NCI-H187 treated with DMSO at 0.1 percent for 48 hours (cell line): ENCODE results near the gene PEX26.
"Not testable (repeated sequence)": the region's sequence is repeated elsewhere in the genome, so short reads cannot be mapped to it uniquely, and the experiment has no call there.

ENCODE experiments used
- DNase-seq: peaks from one replicate; lab custom pipeline; 2025; lab: John Stamatoyannopoulos, UW

The PEX26 gene

DNA sequence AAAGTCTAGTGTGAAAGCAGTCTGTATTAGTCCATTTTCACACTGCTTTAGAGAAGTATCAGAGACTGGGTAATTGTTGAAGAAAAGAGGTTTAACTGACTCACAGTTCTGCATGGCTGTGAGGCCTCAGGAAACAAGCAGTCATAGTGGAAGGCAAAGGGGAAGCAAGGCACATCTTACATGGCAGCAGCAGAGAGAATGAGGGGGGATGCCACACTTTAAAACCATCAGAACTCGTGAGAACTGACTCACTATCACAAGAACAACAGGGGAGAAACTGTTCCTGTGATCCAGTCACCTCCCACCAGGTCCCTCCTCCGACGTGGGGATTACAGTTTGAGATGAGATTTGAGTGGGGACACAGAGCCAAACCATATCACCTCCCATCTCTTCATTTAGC is 19.0 kb downstream of the PEX26 start:
- DNase-seq = no peak

DNA sequence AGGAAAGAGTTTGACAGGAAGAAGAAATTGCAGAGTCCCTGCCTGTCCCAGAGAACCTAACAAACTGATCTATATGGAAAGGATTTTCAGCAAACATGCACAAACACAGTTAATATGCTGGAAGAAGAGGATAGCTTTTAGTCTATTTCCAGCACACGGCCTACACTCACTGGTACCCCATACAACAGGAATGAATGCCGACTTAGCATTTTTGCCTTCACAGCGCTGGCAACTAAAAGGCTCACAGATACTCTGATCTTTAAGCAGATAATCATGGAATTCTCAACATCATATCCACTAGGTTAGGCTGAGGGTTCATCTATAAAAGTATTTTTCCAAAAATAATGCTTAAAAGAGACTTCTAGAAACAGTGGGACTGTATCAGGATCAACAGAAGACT is 23.0 kb downstream of the PEX26 start:
- DNase-seq = no peak

DNA sequence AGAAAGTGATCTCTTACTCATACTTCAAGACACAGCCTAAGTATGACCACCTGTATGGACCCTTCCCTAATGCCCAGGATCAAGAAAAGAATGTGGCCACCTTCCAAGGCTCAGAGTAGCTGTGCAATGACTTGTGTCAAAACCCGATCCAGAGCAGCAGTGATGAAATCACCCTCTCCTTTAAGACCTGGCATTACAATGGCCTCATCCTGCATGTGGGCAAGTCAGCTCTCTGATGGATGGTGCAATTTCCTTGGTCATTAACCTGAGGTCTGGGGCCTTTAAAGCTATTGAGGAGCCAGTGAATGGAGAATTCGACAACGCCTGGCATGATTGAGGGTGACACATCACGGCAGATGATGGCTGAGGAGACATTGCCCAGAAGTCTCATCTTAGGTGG is 23.7 kb downstream of the PEX26 start:
- DNase-seq = no peak

DNA sequence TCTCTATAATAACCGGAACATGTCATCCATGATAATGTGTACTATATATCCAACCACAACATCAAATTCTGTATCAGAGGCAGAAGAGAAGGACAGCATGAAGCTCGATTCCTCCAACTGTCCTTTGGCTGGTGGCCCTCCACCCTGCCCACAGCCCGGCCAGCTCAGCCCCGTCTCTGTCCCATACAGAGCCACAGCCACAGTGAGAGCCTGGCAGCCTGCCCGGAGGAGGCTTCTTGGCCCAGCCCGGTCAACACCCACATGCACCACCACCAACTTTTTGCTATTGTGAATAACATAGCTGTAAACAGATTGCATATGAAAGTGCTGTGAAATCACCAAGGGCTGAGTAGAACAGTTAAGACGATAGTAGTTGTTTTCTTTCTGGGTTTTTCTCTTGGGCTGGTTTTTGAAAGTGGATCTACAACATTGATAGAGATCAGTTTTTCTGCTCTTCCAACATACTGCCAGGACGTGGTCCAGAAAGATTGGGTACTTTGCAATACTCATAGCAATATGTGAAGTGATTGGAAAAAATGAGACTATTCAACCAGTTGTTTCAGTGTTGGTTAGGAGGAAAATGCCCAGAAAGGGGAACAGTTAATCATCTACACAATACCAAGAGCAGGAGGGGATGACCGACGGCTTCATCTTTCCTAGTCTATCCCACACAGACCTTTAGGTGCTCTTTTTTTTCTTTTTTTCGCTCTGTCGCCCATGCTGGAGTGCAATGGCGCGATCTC is 25.9 kb downstream of the PEX26 start:
- no peak for DNase-seq

DNA sequence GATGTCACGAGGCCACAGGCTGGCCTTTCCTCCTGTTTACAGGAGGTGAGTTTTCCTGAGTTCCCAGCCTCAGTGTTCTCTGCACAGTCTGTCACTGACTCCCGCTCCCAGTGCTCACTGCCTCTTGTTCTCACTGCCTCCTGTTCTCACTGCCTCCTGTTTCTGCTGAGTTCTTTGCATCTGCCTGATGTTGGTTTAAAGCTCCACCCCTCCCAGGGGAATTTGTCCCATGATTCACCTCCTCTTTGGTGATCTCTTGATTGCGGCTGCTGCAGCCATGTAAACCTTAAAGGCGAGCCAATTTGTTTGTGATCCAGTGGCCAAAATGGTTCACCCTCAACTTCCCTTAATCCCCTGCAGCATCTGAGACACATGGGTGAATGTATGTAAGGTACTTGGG is 26.8 kb downstream of the PEX26 start:
- no peak for DNase-seq

DNA sequence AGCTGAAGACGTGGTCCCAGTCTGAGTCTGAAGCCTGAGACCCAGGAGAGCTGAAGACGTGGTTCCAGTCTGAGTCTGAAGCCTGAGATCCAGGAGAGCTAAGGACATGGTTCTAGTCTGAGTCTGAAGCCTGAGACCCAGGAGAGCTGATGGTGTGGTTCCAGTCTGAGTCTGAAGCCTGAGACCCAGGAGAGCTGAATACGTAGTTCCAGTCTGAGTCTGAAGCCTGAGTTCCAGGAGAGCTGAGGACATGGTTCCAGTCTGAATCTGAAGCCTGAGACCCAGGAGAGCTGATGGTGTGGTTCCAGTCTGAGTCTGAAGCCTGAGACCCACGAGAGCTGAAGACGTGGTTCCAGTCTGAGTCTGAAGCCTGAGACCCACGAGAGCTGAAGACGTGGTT is 28.2 kb downstream of the PEX26 start:
- not testable (repeated sequence) for DNase-seq

DNA sequence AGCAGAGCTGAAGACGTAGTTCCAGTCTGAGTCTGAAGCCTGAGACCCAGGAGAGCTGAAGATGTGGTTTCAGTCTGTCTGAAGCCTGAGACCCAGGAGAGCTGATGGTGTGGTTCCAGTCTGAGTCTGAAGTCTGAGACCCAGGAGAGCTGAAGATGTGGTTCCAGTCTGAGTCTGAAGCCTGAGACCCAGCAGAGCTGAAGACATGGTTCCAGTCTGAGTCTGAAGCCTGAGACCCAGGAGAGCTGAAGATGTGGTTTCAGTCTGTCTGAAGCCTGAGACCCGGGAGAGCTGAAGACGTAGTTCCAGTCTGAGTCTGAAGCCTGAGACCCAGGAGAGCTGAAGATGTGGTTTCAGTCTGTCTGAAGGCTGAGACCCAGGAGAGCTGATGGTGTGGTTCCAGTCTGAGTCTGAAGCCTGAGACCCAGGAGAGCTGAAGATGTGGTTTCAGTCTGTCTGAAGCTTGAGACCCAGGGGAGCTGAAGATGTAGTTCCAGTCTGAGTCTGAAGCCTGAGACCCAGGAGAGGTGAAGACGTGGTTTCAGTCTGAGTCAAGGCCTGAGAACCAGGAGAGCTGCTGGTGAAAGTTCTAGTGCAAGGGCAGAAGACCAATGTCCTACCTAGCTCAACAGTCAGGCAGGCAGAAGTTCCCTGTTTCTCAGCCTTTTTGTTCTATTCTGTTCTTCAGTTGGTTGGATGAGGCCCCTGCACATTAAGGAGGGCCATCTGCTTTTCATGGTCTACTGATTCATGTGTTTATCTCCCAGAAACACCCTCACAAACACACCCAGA is 29.0 kb downstream of the PEX26 start:
- not testable (repeated sequence) for DNase-seq

DNA sequence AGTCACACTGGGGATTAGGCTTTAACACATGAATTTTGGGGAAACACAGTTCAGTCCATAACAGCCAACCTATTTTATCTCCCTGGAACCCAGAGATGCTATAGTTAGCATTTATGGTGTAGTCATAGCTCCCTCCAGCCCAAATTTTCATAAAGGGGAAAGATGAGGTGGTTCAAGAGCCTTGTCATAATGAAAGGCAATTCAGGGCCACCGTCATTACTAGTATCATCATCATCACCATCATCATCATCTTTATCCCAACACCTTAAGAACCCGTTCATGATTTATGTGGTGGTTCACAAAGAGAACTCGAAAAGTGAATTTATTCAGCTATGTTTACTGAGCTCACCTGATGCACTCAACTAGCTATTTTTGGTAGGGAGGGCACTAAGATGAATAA is 30.4 kb downstream of the PEX26 start:
- no peak for DNase-seq

DNA sequence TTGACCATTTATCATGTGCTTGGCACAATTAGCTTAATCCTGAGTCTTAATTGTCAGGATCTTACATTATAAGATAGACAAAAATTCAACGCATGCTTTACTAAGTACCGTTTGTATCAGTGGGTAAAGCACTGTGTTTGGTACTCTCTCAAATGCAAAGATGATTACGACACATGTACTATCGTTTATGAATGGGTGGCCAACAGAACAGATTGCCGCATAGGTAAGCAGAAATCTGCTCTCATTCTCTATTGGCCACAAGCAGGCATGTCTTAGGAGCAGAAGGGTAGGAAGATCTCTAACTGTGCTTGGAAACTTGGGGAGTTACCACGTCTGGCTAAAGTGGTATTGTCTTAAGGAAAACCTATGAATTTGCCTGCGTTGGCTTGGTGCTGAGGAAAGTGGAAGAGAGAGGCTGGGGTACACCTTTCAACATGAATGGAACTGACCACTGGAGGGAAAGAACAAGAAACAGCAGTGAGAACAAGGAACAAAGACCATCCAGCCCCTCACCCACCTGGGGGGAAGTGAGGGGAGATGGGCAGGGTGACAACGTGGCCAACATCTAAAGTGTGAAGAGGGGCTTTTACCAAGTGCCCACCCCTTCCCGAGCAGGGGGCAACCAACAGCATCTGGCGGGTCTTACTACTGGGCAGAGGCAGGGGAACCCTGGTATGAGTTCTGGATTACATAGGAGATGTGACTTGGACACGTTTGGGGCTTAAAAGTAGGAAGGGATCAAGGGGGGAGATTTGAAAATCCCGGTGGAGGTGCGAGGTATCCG is 31.8 kb downstream of the PEX26 start:
- DNase-seq = no peak

DNA sequence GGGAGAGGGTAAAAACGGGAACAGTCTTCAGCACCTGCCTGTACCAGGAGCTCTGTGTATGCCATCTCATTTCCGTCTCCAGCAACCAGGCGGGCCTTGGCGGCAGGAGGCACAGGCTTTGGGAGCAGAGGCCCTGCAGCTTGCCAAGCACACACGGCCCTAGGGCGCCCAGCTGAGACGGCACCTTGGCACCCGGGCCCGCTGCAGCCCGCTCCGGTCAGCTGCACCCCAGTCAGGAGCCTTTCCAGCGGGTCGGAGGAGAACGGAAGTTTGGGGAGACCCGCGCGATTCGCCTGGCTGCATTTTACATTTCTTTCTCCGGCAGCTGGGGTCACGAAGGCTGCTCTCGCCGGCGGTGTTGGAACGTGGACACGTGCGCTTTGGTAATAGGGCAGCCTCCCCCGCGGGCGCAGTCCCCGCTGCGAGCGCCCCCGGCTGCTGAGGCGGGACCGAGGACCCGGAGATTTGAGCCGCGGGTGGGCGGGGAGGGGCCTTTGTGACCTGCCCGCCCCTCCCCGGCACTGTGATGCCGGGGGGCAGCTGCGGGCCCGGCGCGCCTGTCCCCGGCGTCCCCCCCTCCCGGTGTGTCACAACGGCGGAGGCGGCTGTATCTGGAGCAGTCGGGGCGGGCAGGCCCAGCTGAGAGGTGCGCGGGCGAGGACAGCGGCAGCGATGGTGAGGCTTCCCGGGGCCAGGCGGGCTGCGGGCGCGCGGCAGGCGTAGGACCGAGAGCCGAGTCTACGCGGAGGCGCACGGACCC is 32.6 kb downstream of the PEX26 start, which contains the start of gene TUBA8:
Gene TUBA8, plus strand, starts transcription at position 616 of the 760 bp plus-strand sequence. Its CDS starts 57 bp downstream, at position 673.
- DNase-seq = no peak

DNA sequence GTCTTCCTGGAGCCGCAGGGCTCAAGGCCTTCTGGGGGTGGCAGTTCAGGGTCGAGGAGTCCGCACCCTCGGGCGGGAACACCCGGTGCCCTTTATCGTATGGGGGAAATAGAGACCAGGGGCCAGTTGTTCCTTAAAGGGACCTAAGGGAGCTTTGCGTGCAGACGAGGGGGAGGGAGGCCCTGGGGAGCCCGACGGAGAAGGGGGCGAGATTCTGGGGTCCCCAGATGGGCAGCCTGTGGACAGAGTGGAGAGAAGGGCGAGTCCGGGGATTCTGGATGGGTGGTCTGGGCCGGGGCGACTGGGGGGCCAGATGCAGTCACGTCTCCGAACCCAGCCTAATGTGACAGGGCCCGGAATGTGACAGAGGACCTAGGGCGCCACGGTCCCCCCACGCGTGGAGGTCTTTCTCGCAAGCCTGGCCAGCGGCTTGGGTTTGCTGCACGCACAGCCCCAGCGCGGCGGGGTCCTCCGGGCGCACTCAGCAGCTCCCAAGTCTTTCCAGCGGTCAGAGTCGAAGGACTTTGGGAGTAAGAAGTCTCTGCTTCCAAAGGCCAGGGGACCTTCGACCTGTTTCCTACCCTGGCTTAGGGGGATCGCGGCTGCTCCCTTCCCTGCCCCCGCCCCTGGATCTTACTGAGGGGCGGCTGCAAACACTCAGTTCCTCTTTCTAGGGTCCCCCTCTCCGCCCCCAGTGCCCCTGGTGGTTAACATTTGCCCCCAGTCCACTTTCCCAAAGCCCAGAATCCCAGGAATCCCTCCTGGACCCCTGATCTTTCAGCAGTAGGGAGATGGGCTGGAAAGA is 33.4 kb downstream of the PEX26 start:
- no peak for DNase-seq

DNA sequence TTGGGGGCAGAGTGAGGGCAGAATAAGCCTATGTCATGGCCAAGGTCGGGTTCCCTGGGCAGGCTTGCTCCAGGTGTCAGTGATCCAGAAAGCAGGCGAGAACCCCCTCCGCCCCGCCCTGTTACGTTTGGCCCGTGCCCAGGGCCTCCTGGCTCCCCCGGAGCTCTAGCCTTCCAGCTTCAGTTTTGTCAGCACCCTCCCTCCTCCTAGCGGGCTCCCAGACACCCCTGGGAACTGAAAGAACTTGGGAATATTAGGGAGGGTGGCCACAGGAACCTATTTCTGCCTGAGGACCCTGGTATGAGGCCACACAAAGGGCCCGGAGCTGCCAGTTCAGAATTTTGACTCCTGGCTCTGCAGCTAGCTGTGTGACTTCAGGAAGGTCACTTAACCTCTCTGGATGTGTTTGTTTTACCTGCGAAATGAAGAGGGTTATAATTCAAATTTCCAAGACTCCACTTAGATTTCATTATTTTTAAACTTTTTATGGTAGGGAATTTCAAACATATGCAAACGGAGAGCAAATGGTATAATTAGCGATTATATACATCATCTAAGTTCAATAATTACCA is 34.1 kb downstream of the PEX26 start:
- no peak for DNase-seq

DNA sequence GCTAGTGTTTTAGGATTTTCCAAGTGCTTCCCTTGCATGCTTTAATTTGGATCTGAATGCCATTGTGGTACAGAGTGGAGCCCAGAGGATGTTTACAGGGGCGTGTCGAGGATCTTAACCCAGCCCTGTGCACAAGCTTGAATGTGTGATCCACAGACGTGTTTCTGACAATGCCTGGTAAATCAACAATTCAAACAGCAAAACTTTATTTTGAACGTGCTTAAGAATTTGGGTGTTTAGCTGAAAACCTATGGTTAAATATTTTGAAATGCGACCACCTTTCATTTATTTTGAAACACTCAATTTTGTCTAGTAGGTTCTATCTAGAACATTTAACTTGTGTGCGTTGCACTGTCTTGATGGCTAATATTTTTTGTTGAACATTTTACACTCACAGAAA is 34.6 kb downstream of the PEX26 start:
- DNase-seq = no peak

DNA sequence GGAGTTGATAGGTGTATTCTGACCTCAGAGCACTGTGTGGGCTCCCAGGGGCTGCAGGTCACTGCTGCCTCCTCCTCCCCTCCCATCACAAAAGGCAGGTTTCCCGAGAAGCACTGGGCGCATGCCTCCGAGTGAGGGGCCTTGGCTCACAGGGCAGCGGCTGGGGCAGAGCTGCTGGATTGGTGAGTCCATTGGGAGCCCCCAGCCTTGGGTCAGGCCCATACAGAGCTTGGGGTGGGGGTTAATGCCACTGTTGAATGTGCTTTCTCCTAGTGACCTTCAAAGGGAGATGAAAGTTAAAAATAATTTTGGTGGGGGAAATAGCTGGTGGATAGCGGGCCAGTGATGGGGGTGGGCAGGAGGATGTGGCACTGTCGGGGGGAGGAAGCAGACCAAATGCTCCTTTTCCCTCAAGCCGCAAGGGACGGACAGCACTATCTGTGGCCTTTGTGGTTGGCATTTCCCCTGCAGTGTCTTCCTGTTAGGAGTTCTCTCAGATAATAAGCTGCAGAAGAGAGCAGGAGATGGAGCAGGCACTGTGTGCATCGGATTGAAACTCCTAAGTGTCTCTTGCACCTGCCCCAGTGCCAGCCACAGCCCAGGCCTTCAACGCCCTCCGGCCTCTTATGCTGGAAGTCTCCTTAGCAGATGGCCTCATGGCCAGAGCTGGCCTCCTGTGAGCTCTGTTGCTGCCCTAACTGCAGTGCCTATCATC is 36.0 kb downstream of the PEX26 start:
- no peak for DNase-seq

DNA sequence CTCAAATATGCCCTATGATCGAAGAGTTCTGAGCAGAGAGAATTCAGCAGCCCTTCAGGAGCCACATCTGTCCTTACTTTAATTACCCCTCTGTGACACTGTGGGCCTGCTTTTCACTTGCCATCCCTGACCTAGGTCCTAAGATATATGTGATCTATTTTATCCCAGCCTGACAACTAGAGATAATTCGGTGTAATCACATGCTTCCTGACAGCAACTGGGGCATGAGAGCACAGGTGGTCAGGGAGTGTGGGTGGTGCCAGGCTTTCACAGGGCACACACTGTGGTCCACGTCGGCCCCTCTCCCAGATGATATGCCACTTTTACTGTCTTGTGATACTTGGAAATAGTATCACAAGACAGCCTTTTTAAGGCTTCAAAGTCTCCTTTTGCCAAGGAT is 36.7 kb downstream of the PEX26 start:
- no peak for DNase-seq

DNA sequence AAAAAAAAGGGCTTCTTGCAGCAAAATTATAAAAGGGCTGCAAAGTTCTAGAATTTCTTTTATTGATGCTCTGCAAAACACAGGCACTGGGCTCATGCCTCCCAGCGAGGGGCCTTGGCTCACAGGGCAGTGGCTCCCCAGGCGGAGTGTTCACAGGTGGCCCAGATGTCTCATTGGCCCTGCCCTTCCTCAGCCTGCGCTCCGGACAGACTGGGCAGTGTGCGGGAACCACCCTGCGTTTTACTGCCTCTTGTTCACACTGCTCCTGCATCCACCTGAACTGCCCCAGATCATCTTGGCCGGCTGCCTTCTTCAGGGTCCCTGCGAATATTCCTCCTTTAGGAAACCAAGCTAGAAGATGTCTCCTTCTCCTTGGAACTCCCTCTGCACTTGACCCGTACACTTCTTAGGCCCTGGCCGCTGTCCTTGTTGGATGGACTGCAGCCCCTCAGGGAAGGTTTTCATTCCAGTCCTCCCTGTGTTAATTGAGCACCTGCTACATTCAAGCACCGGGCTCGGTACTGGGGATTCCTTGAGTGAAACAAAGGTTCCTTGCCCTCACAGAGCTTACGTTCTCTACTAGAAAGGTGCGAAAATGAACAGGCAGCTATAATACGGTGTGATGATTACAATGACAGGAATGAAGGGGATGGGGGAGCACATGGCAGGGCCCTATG is 37.3 kb downstream of the PEX26 start:
- no peak for DNase-seq

DNA sequence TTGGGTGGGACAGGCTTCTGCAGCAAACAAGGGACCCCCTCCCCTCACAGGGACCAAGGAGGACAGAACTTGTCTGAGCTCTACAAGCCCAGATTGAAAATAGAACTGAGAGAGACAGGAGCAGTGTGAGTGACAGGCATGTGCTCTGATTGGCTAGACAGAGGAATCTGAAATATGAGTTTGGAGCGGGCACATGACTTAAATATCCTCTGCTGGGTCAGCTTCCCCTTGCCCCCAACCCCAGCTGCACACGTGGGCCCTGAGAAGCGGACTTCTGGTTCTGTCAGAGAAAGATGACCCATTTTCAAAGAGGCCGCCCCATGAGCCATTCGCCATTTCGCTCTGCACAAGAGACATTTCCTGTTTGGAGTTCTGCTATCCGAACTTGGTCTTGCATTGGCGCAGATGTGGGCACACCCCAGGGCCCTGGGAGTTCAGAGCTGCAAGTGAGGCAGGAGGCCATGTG is 38.1 kb downstream of the PEX26 start:
- no peak for DNase-seq

DNA sequence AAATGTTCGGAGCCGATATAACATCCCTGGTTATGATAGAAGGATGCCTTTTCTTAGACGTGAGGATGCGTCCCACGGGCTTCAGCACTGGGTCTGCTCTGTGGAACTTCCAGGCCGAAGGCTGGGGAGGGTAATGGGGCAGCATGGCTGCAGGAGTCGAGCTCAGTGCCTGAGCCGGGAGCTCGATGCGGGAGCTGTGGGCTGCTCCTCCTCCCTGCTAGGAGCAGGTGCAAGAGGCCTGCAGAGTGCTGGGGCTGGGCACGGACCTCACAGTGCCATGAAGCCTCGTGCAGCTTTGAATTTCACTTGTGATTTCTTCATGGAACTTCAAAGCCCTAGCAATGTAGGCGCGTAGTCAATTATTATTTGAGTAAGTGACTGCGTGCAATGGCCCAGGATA is 38.8 kb downstream of the PEX26 start:
- no peak for DNase-seq

DNA sequence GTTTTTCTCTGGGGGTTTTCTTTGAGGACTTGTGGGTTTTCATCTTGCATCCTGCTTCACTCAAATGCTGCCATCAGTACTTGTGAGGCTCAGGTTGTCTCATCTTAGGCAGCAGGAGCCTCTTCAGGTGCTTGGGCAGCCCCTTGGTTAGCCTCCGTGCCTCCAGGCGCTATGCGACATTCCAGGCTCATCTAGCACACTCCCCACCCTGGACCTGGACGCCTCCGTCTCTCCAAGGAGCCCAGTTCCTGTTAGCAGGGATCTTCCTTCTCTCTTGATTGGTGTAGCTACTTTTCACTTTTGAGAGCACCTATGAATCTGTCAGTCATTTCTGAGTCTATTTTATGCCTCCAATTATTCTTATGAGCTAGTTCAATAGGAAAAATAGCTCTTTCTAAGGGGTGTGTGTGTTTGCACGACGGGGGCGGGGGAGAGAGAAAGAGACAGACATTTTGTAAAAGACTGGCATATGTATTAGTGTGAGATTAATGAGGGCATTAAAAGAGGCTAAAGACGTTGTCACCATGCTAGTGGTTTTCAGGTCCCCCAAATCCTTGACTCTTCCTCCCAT is 40.6 kb downstream of the PEX26 start:
- DNase-seq = no peak
